Measurements from ENCODE around the gene SNAPC2. TPM values are rescaled to one million over a fixed set of nuclear protein-coding genes. Genes with fewer than 3 reads are reported as not detected.
"Not testable (repeated sequence)": the region's sequence is repeated elsewhere in the genome, so short reads cannot be mapped to it uniquely, and the experiment has no call there.

The SNAPC2 gene
- total RNA-seq, 1 donor from 2014 or later: 8.9 TPM

GRCh38 chr19:7921302-7921966 is 1.3 kb downstream of the SNAPC2 start:
- no peak for DNase-seq (ENCODE audit: low spot score)

GRCh38 chr19:7921967-7922835 is 2.1 kb downstream of the SNAPC2 start:
- no peak for DNase-seq (ENCODE audit: low spot score)

- no peak for DNase-seq (ENCODE audit: low spot score)
Measured at GRCh38 chr19:7922836-7923195, 2.7 kb downstream of the SNAPC2 start.

- no peak for DNase-seq (ENCODE audit: low spot score)
Measured at GRCh38 chr19:7923295-7924191, 3.4 kb downstream of the SNAPC2 start.

GRCh38 chr19:7924241-7924640 is 4.1 kb downstream of the SNAPC2 start:
- no peak for DNase-seq (ENCODE audit: low spot score)

GRCh38 chr19:7924651-7925170 is 4.6 kb downstream of the SNAPC2 start:
- no peak for DNase-seq (ENCODE audit: low spot score)

- peak; percentile 66 for DNase-seq (ENCODE audit: low spot score)
Measured at GRCh38 chr19:7925171-7925851, 5.2 kb downstream of the SNAPC2 start.

GRCh38 chr19:7926021-7926726 is 6.0 kb downstream of the SNAPC2 start, which contains the start of gene CTXN1:
CTXN1 (minus strand) TSS chr19:7926135; CDS start chr19:7925538, 597 bp downstream.
- no peak for DNase-seq (ENCODE audit: low spot score)

GRCh38 chr19:7926727-7927604 is 6.8 kb downstream of the SNAPC2 start:
- DNase-seq (ENCODE audit: low spot score): no peak

- DNase-seq (ENCODE audit: low spot score): no peak
Measured at GRCh38 chr19:7927605-7928333, 7.6 kb downstream of the SNAPC2 start.

- DNase-seq (ENCODE audit: low spot score): no peak
Measured at GRCh38 chr19:7928334-7928706, 8.2 kb downstream of the SNAPC2 start.

GRCh38 chr19:7928741-7929701 is 8.9 kb downstream of the SNAPC2 start:
- DNase-seq (ENCODE audit: low spot score): peak; percentile 63

- not testable (repeated sequence) for DNase-seq (ENCODE audit: low spot score)
Measured at GRCh38 chr19:7930030-7930429, 9.9 kb downstream of the SNAPC2 start.

GRCh38 chr19:7930765-7931164 is 10.6 kb downstream of the SNAPC2 start:
- DNase-seq (ENCODE audit: low spot score): no peak

- no peak for DNase-seq (ENCODE audit: low spot score)
Measured at GRCh38 chr19:7931221-7932061, 11.3 kb downstream of the SNAPC2 start.

- DNase-seq (ENCODE audit: low spot score): no peak
Measured at GRCh38 chr19:7932276-7932929, 12.3 kb downstream of the SNAPC2 start.
